ENCODE results near the gene XKR3.

XKR3 gene

DNA sequence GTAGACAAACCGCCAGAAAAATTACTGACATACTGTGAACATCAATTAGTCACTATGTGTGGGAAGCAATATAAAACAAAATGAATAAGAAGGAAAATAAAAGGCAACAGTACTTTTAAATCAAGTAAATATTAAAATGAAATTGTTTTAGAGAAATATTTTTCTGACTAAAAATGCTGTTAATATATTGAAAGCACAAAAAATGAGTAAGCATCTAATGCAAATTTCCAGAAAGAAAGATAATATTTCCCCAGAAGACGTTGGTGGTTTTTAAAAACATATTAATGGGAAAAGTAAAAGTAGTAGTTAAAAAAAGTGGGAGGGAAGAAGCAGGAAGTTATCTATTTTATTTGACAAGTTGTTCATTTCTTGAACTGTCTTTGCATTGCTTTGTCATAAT lies 16.5 kb downstream of the XKR3 start:
- Histone ChIP-seq H3K18ac (ENCODE audit: low read length) (no peak overlapping the region), H2BK12ac (ENCODE audit: low read length) (no peak overlapping the region), H3K36me3 (replicated peaks in 1 of 2; ENCODE audit: control insufficient read depth in 2 of 2, insufficient read depth in 2 of 2, low read length in 2 of 2) (no peaks in the 10 kb centered on the region), H3K4ac (ENCODE audit: low read length) (no peak overlapping the region), H3K14ac (ENCODE audit: low read length) (no peak overlapping the region), H3K4me3 (ENCODE audit: low read length in 2 of 2) (no peak overlapping the region), H3K4me2 (ENCODE audit: insufficient read depth, low read length, poor library complexity, severe bottlenecking) (no peak overlapping the region), H3K27me3 (ENCODE audit: control insufficient read depth in 3 of 3, insufficient read depth in 3 of 3, low read depth in 1 of 3, low read length in 3 of 3) (no peaks in the 10 kb centered on the region), H2BK5ac (ENCODE audit: low read length) (no peak overlapping the region), H2BK15ac (ENCODE audit: low read length) (no peak overlapping the region), H3K9me3 (replicated peaks in 1 of 2; ENCODE audit: control insufficient read depth in 2 of 2, insufficient read depth in 1 of 2, low read depth in 1 of 2, low read length in 2 of 2) (no peaks in the 10 kb centered on the region), H4K8ac (ENCODE audit: low read depth, low read length) (no peak overlapping the region), H4K91ac (ENCODE audit: low read depth, low read length, poor library complexity) (no peak overlapping the region), H3K79me1 (ENCODE audit: low read depth, low read length) (no peaks in the 10 kb centered on the region), H3K27ac (replicated peaks; ENCODE audit: low read length) (no peak overlapping the region), H3K4me1 (ENCODE audit: control insufficient read depth in 2 of 2, insufficient read depth in 1 of 2, low read depth in 1 of 2, low read length in 2 of 2) (no peaks in the 10 kb centered on the region), H2BK120ac (ENCODE audit: low read depth, low read length) (no peak overlapping the region), H3K23ac (ENCODE audit: low read depth, low read length, poor library complexity) (no peak overlapping the region), H2AFZ (ENCODE audit: low read length) (no peak overlapping the region), H2AK5ac (ENCODE audit: low read depth, low read length) (no peak overlapping the region), H3K9ac (ENCODE audit: low read depth, low read length, poor library complexity) (no peak overlapping the region)
- no CpG with 5 or more reads among the region's 2 CpGs for WGBS, 2 donors (ENCODE audit: extremely low coverage in 2 of 2, insufficient read length in 2 of 2, insufficient replicate concordance in 1 of 2)
- no peak for DNase-seq (ENCODE audit: low spot score)

DNA sequence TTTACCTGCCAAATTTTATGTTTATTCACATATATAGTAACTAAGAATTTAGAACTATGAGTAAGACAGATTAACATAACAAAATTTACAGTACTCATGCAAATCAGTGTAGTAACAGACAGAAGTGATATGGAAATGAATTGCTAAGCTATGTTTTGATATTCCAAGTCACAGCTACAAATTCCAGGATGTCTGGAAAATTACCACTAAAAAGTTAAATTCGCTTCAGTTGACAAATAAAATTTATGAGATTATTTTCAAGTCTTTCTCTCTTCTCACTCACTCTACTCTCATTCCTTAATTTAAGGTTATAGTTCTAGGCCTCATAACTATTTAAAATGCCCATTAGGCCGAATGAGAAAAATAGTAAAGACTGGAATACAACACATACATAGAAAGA lies 18.1 kb downstream of the XKR3 start:
- Histone ChIP-seq H3K4me2 (ENCODE audit: insufficient read depth, low read length, poor library complexity, severe bottlenecking) (no peak overlapping the region), H3K27ac (replicated peaks; ENCODE audit: low read length) (no peak overlapping the region), H3K36me3 (replicated peaks in 1 of 2; ENCODE audit: control insufficient read depth in 2 of 2, insufficient read depth in 2 of 2, low read length in 2 of 2) (no peaks in the 10 kb centered on the region), H4K8ac (ENCODE audit: low read depth, low read length) (no peak overlapping the region), H2AFZ (ENCODE audit: low read length) (no peak overlapping the region), H3K23ac (ENCODE audit: low read depth, low read length, poor library complexity) (no peak overlapping the region), H3K27me3 (ENCODE audit: control insufficient read depth in 3 of 3, insufficient read depth in 3 of 3, low read depth in 1 of 3, low read length in 3 of 3) (no peaks in the 10 kb centered on the region), H4K91ac (ENCODE audit: low read depth, low read length, poor library complexity) (no peak overlapping the region), H3K18ac (ENCODE audit: low read length) (no peak overlapping the region), H2AK5ac (ENCODE audit: low read depth, low read length) (no peak overlapping the region), H3K79me1 (ENCODE audit: low read depth, low read length) (no peaks in the 10 kb centered on the region), H2BK15ac (ENCODE audit: low read length) (no peak overlapping the region), H2BK12ac (ENCODE audit: low read length) (no peak overlapping the region), H2BK5ac (ENCODE audit: low read length) (no peak overlapping the region), H3K4me3 (ENCODE audit: low read length in 2 of 2) (no peak overlapping the region), H3K4me1 (ENCODE audit: control insufficient read depth in 2 of 2, insufficient read depth in 1 of 2, low read depth in 1 of 2, low read length in 2 of 2) (no peaks in the 10 kb centered on the region), H3K4ac (ENCODE audit: low read length) (no peak overlapping the region), H2BK120ac (ENCODE audit: low read depth, low read length) (no peak overlapping the region), H3K14ac (ENCODE audit: low read length) (no peak overlapping the region), H3K9ac (ENCODE audit: low read depth, low read length, poor library complexity) (no peak overlapping the region), H3K9me3 (replicated peaks in 1 of 2; ENCODE audit: control insufficient read depth in 2 of 2, insufficient read depth in 1 of 2, low read depth in 1 of 2, low read length in 2 of 2) (no peaks in the 10 kb centered on the region)
- WGBS, 2 donors (ENCODE audit: extremely low coverage in 2 of 2, insufficient read length in 2 of 2, insufficient replicate concordance in 1 of 2): no CpG with 5 or more reads among the region's 2 CpGs
- no peak for DNase-seq (ENCODE audit: low spot score)

DNA sequence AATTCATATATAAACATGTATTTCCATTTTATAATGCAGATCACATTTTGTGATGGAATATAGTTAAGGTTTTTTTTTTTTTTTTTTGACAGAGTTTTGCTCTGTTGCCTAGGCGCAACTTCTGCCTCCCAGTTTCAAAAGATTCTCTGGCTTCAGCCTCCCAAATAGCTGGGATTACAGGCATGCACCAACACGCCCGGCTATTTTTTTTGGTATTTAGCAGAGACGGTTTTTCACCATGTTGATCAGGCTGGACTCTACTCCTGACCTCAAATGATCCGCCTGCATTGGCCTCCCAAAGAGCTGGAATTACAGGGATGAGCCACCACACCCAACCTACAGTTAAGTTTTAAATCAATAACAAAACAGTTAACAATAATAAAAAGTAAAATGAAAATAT lies 18.8 kb downstream of the XKR3 start:
- Histone ChIP-seq H3K9me3 (replicated peaks in 1 of 2; ENCODE audit: control insufficient read depth in 2 of 2, insufficient read depth in 1 of 2, low read depth in 1 of 2, low read length in 2 of 2) (no peaks in the 10 kb centered on the region), H3K79me1 (ENCODE audit: low read depth, low read length) (no peaks in the 10 kb centered on the region), H2BK12ac (ENCODE audit: low read length) (no peak overlapping the region), H2BK120ac (ENCODE audit: low read depth, low read length) (no peak overlapping the region), H3K4me3 (ENCODE audit: low read length in 2 of 2) (no peak overlapping the region), H3K9ac (ENCODE audit: low read depth, low read length, poor library complexity) (no peak overlapping the region), H3K14ac (ENCODE audit: low read length) (no peak overlapping the region), H2BK5ac (ENCODE audit: low read length) (no peak overlapping the region), H3K18ac (ENCODE audit: low read length) (no peak overlapping the region), H3K4ac (ENCODE audit: low read length) (no peak overlapping the region), H4K8ac (ENCODE audit: low read depth, low read length) (no peak overlapping the region), H2AFZ (ENCODE audit: low read length) (no peak overlapping the region), H2BK15ac (ENCODE audit: low read length) (no peak overlapping the region), H3K23ac (ENCODE audit: low read depth, low read length, poor library complexity) (no peak overlapping the region), H4K91ac (ENCODE audit: low read depth, low read length, poor library complexity) (no peak overlapping the region), H3K27me3 (ENCODE audit: control insufficient read depth in 3 of 3, insufficient read depth in 3 of 3, low read depth in 1 of 3, low read length in 3 of 3) (no peaks in the 10 kb centered on the region), H3K4me1 (ENCODE audit: control insufficient read depth in 2 of 2, insufficient read depth in 1 of 2, low read depth in 1 of 2, low read length in 2 of 2) (no peaks in the 10 kb centered on the region), H2AK5ac (ENCODE audit: low read depth, low read length) (no peak overlapping the region), H3K4me2 (ENCODE audit: insufficient read depth, low read length, poor library complexity, severe bottlenecking) (no peak overlapping the region), H3K36me3 (replicated peaks in 1 of 2; ENCODE audit: control insufficient read depth in 2 of 2, insufficient read depth in 2 of 2, low read length in 2 of 2) (no peaks in the 10 kb centered on the region), H3K27ac (replicated peaks; ENCODE audit: low read length) (no peak overlapping the region)
- WGBS, 2 donors (ENCODE audit: extremely low coverage in 2 of 2, insufficient read length in 2 of 2, insufficient replicate concordance in 1 of 2): no CpG with 5 or more reads among the region's 5 CpGs
- no peak for DNase-seq (ENCODE audit: low spot score)

DNA sequence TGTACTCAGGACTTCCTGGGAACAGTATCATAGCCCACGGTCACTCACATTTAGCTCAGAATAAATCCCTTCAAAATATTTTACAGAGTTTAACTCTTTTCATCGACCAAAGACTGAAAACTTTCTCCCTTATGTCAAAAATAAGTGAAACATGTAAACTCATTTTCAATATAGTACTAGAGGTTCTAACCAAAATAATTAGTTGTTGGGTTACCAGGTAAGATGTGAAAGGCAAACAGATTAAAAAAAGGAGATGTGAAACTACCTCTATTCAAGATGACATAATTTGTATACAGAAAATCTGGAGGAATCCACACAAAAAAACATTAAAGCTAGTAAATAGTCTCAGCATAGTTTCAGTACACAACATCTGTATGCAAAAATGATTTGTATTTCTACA lies 20.3 kb downstream of the XKR3 start:
- H3K79me1 ChIP-seq (ENCODE audit: low read depth, low read length): no peaks in the 10 kb centered on the region
- H2BK120ac ChIP-seq (ENCODE audit: low read depth, low read length): no peak overlapping the region
- no CpG with 5 or more reads among the region's 2 CpGs for WGBS, 2 donors (ENCODE audit: extremely low coverage in 2 of 2, insufficient read length in 2 of 2, insufficient replicate concordance in 1 of 2)
- no peak overlapping the region for H4K8ac ChIP-seq (ENCODE audit: low read depth, low read length)
- no peak overlapping the region for H3K18ac ChIP-seq (ENCODE audit: low read length)
- H2AK5ac ChIP-seq (ENCODE audit: low read depth, low read length): no peak overlapping the region
- H3K4me2 ChIP-seq (ENCODE audit: insufficient read depth, low read length, poor library complexity, severe bottlenecking): no peak overlapping the region
- no peak overlapping the region for H2BK15ac ChIP-seq (ENCODE audit: low read length)
- no peak overlapping the region for H2BK5ac ChIP-seq (ENCODE audit: low read length)
- H4K91ac ChIP-seq (ENCODE audit: low read depth, low read length, poor library complexity): no peak overlapping the region
- no peak overlapping the region for H2AFZ ChIP-seq (ENCODE audit: low read length)
- no peak overlapping the region for H3K14ac ChIP-seq (ENCODE audit: low read length)
- H2BK12ac ChIP-seq (ENCODE audit: low read length): no peak overlapping the region
- no peaks in the 10 kb centered on the region for H3K4me1 ChIP-seq (ENCODE audit: control insufficient read depth in 2 of 2, insufficient read depth in 1 of 2, low read depth in 1 of 2, low read length in 2 of 2)
- H3K27me3 ChIP-seq (ENCODE audit: control insufficient read depth in 3 of 3, insufficient read depth in 3 of 3, low read depth in 1 of 3, low read length in 3 of 3): no peaks in the 10 kb centered on the region
- H3K9ac ChIP-seq (ENCODE audit: low read depth, low read length, poor library complexity): no peak overlapping the region
- H3K4me3 ChIP-seq (ENCODE audit: low read length in 2 of 2): no peak overlapping the region
- H3K4ac ChIP-seq (ENCODE audit: low read length): no peak overlapping the region
- no peak overlapping the region for H3K23ac ChIP-seq (ENCODE audit: low read depth, low read length, poor library complexity)
- no peak overlapping the region for H3K27ac ChIP-seq (replicated peaks; ENCODE audit: low read length)
- no peaks in the 10 kb centered on the region for H3K36me3 ChIP-seq (replicated peaks in 1 of 2; ENCODE audit: control insufficient read depth in 2 of 2, insufficient read depth in 2 of 2, low read length in 2 of 2)
- no peaks in the 10 kb centered on the region for H3K9me3 ChIP-seq (replicated peaks in 1 of 2; ENCODE audit: control insufficient read depth in 2 of 2, insufficient read depth in 1 of 2, low read depth in 1 of 2, low read length in 2 of 2)
- no peak for DNase-seq (ENCODE audit: low spot score)

Data from neuronal stem cell (in vitro differentiated cells).